ENCODE results near the gene CA5A. TPM values are rescaled to one million over a fixed set of nuclear protein-coding genes. Genes with fewer than 3 reads are reported as not detected.
"Not testable (repeated sequence)": the region's sequence is repeated elsewhere in the genome, so short reads cannot be mapped to it uniquely, and the experiment has no call there.

Gene CA5A
- total RNA-seq, 4 donors from 2014 or later = not detected

GRCh38 chr16:87869061-87869878 is 67.1 kb downstream of the CA5A start, which contains the start of gene SLC7A5:
SLC7A5 (minus strand) TSS chr16:87869507; CDS start chr16:87869422, 85 bp downstream.
- intact Hi-C loops (cut with DNase I; ENCODE audit: low total_unique reads) = loop anchor here (10.0 kb wide), 1 partner anchor 946 kb away; the partner anchor contains the start of gene APRT
- not testable (repeated sequence) for H3K36me3 ChIP-seq
- H3K27ac ChIP-seq = peak within 1 kb of the TSS; percentile 27 to 68 (median 42)

GRCh38 chr16:87868254-87869029 is 67.9 kb downstream of the CA5A start:
- H3K9me3 ChIP-seq; in situ Hi-C loops (cut with MboI; ENCODE audit: low sequenced_read_pairs in 4 of 4); H3K27me3 ChIP-seq; H3K4me1 ChIP-seq; DNase-seq; H3K36me3 ChIP-seq: not testable (repeated sequence)
- ATAC-seq = peak in 1 of 2 donors; percentile 24
- Histone ChIP-seq H3K27ac (peak overlapping the region in 2 of 4 donors; percentile 27 to 68), H3K4me3 (peak overlapping the region; percentile 54 to 67 (median 57))
- intact Hi-C loops (cut with DNase I; ENCODE audit: low total_unique reads) = loop anchor here (10.0 kb wide), 1 partner anchor 946 kb away; the partner anchor contains the start of gene APRT

More at GRCh38 chr16:87869061-87869878, 67.1 kb downstream of the CA5A start, which contains the start of gene SLC7A5:
- ATAC-seq (peak; percentile 55 to 73), DNase-seq (peak; percentile 69 to 74)
- peak within 1 kb of the TSS; percentile 54 to 67 (median 57) for H3K4me3 ChIP-seq
- TF ChIP-seq POLR2A (IDR thresholded peaks at IDR 0.05) = peak; percentile 88 to 89
- H3K4me1 ChIP-seq; H3K9me3 ChIP-seq; H3K27me3 ChIP-seq; in situ Hi-C loops (cut with MboI; ENCODE audit: low sequenced_read_pairs in 4 of 4): not testable (repeated sequence)

- ATAC-seq; DNase-seq; H3K4me3 ChIP-seq; H3K36me3 ChIP-seq; H3K9me3 ChIP-seq; H3K27me3 ChIP-seq; in situ Hi-C loops (cut with MboI; ENCODE audit: low sequenced_read_pairs in 4 of 4); H3K27ac ChIP-seq: not testable (repeated sequence)
- intact Hi-C loops (cut with DNase I; ENCODE audit: low total_unique reads) = loop anchor here (10.0 kb wide), 1 partner anchor 949 kb away; the partner anchor contains the start of gene APRT
- H3K4me1 ChIP-seq = peaks cover 15 to 16% of the 10 kb centered on the region in 2 donors
Measured at GRCh38 chr16:87865902-87866555, 70.3 kb downstream of the CA5A start.

DNA sequence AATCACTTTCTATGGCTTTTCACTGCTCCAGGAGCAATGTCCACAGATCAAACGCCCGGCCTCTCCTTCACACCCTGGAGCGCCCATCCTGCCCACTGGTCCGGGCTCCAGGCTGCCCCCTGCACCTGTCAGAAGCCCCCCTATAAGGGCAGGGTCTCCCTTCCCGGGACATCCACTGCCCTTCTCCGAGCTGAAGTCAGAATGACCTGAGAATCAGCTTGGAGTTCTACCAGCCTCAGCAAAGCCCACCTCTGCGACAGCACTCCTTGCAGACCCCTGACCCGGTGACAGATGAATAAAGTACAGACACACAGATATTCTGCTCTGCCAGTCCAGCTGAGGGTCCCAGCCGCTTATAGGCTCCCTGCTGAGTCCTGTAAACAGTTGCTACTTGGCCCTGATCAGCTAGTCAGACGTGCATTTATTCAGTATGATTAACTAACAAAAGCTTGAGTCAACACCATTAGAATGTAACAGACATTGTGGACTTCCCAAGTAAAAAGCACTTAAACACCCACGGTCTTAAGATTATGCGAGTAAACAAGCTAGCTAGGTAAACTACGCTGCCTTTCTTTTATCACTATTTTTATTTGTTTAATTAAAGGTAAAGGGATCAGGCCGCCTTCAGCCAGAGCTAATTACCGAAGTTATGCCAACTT is 71.9 kb downstream of the CA5A start:
- ATAC-seq (no peak), DNase-seq (no peak)
- no peaks in the 10 kb centered on the region for H3K36me3 ChIP-seq
- in situ Hi-C loops (cut with MboI; ENCODE audit: low sequenced_read_pairs in 4 of 4) (no loop called here), intact Hi-C loops (cut with DNase I; ENCODE audit: low total_unique reads) (loop anchor here (10.0 kb wide), 1 partner anchor 950 kb away; the partner anchor contains the start of gene APRT)
- H3K4me1 ChIP-seq = peaks cover 20 to 27% of the 10 kb centered on the region in 2 donors
- TF ChIP-seq POLR2A (IDR thresholded peaks at IDR 0.05) = no peak
- TF ChIP-seq CTCF (IDR thresholded peaks at IDR 0.05 in 4 of 5, conservative IDR thresholded peaks at IDR 0.05 in 1 of 5) = no peak
- H3K9me3 ChIP-seq = no peaks in the 10 kb centered on the region
- no peak overlapping the region for H3K27ac ChIP-seq
- H3K27me3 ChIP-seq = no peaks in the 10 kb centered on the region
- no peak overlapping the region for H3K4me3 ChIP-seq

DNA sequence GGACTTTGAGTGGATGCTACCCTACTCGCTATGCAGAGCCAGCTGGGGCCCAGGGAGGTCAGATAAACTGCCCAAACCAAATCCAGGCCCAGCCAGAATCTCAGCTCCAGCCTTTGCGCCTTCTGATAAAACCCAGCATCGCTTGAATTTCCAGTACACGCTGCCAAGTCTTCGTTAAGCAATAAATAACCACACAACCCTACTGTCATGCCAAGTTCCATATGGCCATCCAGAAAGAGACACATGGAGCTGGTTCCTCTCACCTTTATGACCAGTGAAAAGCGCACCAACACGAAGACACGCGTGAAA is 73.0 kb downstream of the CA5A start:
- DNase-seq; in situ Hi-C loops (cut with MboI; ENCODE audit: low sequenced_read_pairs in 4 of 4); H3K4me3 ChIP-seq; H3K36me3 ChIP-seq; ATAC-seq; H3K27me3 ChIP-seq; H3K9me3 ChIP-seq: not testable (repeated sequence)
- H3K4me1 ChIP-seq = peaks cover 20 to 29% of the 10 kb centered on the region in 2 donors
- peak overlapping the region; percentile 54 to 100 (median 97) for H3K27ac ChIP-seq
- intact Hi-C loops (cut with DNase I; ENCODE audit: low total_unique reads) = loop anchor here (10.0 kb wide), 1 partner anchor 952 kb away; the partner anchor contains the start of gene APRT

DNA sequence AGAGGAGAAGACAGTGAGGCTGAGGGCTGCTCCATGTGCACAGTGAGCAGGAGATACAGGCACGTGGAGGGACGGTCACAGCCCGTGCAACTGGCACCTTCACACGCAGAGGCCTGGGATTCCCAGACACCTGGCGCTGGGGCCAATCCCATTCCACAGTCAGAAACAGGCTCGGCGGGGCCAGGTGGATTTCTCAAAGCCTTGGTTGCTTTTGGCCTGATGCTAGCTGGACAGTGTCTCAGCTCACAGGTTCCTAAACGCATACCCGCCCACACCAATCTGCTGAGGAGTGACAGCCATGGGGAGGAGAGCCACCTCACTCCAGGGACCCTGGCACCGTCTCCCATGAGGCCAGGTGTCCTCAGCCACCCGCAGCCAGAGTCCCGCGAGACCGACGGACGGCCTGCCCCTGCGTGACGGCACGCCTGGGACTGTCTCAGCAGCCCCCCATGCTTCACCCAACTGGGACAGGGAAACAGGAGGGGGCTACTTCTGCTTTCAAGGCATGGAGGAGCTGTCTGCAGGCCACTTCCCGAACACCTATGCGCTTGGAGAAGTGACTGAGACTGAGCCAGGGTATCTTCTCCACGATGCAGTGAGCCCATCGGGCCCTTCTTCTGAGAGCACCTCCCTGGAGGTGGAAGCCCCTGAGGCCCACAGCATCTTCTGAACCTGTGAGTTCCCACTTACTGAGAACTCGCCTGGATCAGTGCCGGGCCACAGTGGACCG is 73.6 kb downstream of the CA5A start:
- H3K27me3 ChIP-seq; H3K36me3 ChIP-seq; H3K4me3 ChIP-seq; ATAC-seq; in situ Hi-C loops (cut with MboI; ENCODE audit: low sequenced_read_pairs in 4 of 4); H3K9me3 ChIP-seq: not testable (repeated sequence)
- intact Hi-C loops (cut with DNase I; ENCODE audit: low total_unique reads) = loop anchor here (10.0 kb wide), 1 partner anchor 952 kb away; the partner anchor contains the start of gene APRT
- Histone ChIP-seq H3K27ac (peak overlapping the region; percentile 54 to 100 (median 97)), H3K4me1 (peaks cover 20 to 30% of the 10 kb centered on the region in 2 donors)
- peak in 1 of 2 donors; percentile 54 for DNase-seq

- H3K9me3 ChIP-seq; H3K27me3 ChIP-seq; ATAC-seq; in situ Hi-C loops (cut with MboI; ENCODE audit: low sequenced_read_pairs in 4 of 4); H3K36me3 ChIP-seq; DNase-seq: not testable (repeated sequence)
- peak overlapping the region; percentile 85 to 100 (median 97) for H3K27ac ChIP-seq
- intact Hi-C loops (cut with DNase I; ENCODE audit: low total_unique reads) = loop anchor here (10.0 kb wide), 1 partner anchor 953 kb away; the partner anchor contains the start of gene APRT
- H3K4me1 ChIP-seq = peaks cover 26 to 40% of the 10 kb centered on the region in 2 donors
- H3K4me3 ChIP-seq = peak overlapping the region in 1 of 4 donors; percentile 68
Measured at GRCh38 chr16:87861300-87862099, 74.8 kb downstream of the CA5A start.

All from gastrocnemius medialis (tissue), 4 donors.